Right lobe of liver (tissue), 6 donors: ENCODE results near the gene ARRDC5. TPM values are rescaled to one million over a fixed set of nuclear protein-coding genes. Genes with fewer than 3 reads are reported as not detected.
A peak's percentile ranks its signal among the peaks of the same experiment; 100 is the strongest.

Experiments used
- ATAC-seq, 4 donors: fragments of 200-7000 bp; cut with Tn5 transposase; one replicate each; pipeline ENCODE4 v1.9.1; 2020; ENCODE audit warnings: mild to moderate bottlenecking in 4 of 4, moderate library complexity in 4 of 4
- DNase-seq, 3 donors: peaks; one replicate each; pipeline ENCODE4 v3.0.0-alpha.2; 2020
- H3K27ac ChIP-seq, 3 donors: fragments of 200-600 bp; one replicate each; pipeline ENCODE4 v1.8.0; 2022
- H3K27me3 ChIP-seq, 2 donors: fragments of 200-600 bp; one replicate each; pipeline ENCODE4 v1.8.0; 2022
- H3K36me3 ChIP-seq, 4 donors: fragments of 200-600 bp; sonication (generic) in 1 of 4; one replicate each; pipeline versions ENCODE4 v1.5.1 to v1.8.0; 2017 to 2022; ENCODE audit warnings: control low read depth in 1 of 4
- H3K4me1 ChIP-seq, 4 donors: fragments of 200-600 bp; sonication (generic) in 1 of 4; one replicate each; pipeline versions ENCODE4 v1.5.1 to v1.8.0; 2017 to 2022; ENCODE audit warnings: control low read depth in 1 of 4
- H3K4me3 ChIP-seq, 3 donors: fragments of 200-600 bp; one replicate each; pipeline ENCODE4 v1.8.0; 2022
- H3K9me3 ChIP-seq, 4 donors: fragments of 200-600 bp; sonication (generic) in 1 of 4; one replicate each; pipeline versions ENCODE4 v1.5.1 to v1.8.0; 2017 to 2022; ENCODE audit warnings: control low read depth in 1 of 4
- POLR2A ChIP-seq: fragments of 450-650 bp; IDR thresholded peaks from one replicate; pipeline ENCODE4 v1.6.1; 2017; ENCODE audit warnings: antibody characterized with exemption, mild to moderate bottlenecking
- WGBS: methylation state at CpG from one replicate; pipeline ENCODE4 v1.1.6; 2018; ENCODE audit warnings: low coverage, low lambda C conversion rate; ENCODE audit not compliant: insufficient coverage; ENCODE audit errors: missing lambda C conversion rate; 5-methylcytosine and 5-hydroxymethylcytosine counted together
- intact Hi-C, 2 donors: fragments of 100-400 bp; cut with DNase I; formaldehyde crosslinking; loops; one replicate each; pipeline versions ENCODE4 v1.11.2 to v1.14.1; 2022
- microRNA-seq, 2 donors: library from miRNA; unstranded; fragments of <30 nt; microRNA quantifications; one replicate each; pipeline ENCODE4, GENCODE V29; 2019 to 2020
- small RNA-seq, 2 experiments: library from RNA; depleted of rRNA; stranded (forward); fragments of <200 nt; gene quantifications; one replicate each; pipeline ENCODE3, GENCODE V24; 2016
- total RNA-seq, 6 experiments: library from RNA; depleted of rRNA in 2 of 6; stranded (reverse); fragments of >200 nt in 2 of 6; fragmentation: NEBNext Ultra II Directional in 3 of 6; extraction: Animal tissue kit (Norgen Biotek cat#: 25700) in 3 of 6; gene quantifications; one replicate each; pipeline versions ENCODE4 v1.1.0 to v1.2.4, GENCODE V29; 2016 to 2023
- TF ChIP-seq, protein P1 (sequence below), 4 donors: fragments of 200-600 bp in 3 of 4; fragments of 450-650 bp in 1 of 4; IDR thresholded peaks; one replicate each; pipeline versions ENCODE4 v1.5.1 to v1.8.0; 2016 to 2022; ENCODE audit warnings: antibody characterized with exemption in 4 of 4, mild to moderate bottlenecking in 2 of 4
- donor health status: DM: no; HTN: yes; CAD: no.
- donor health status: DM: no; HTN: no; CAD: no.
- donor health status: DM: no; HTN: no; CAD: no.
- donor health status: DM: no; HTN: yes; CAD: no.
- donor health status: DM: no; HTN: yes; CAD: no.

The ARRDC5 gene
- total RNA-seq, 6 experiments from 2014 or later, result 0.15 to 0.35 (median 0.17) TPM; not detected in 3

DNA sequence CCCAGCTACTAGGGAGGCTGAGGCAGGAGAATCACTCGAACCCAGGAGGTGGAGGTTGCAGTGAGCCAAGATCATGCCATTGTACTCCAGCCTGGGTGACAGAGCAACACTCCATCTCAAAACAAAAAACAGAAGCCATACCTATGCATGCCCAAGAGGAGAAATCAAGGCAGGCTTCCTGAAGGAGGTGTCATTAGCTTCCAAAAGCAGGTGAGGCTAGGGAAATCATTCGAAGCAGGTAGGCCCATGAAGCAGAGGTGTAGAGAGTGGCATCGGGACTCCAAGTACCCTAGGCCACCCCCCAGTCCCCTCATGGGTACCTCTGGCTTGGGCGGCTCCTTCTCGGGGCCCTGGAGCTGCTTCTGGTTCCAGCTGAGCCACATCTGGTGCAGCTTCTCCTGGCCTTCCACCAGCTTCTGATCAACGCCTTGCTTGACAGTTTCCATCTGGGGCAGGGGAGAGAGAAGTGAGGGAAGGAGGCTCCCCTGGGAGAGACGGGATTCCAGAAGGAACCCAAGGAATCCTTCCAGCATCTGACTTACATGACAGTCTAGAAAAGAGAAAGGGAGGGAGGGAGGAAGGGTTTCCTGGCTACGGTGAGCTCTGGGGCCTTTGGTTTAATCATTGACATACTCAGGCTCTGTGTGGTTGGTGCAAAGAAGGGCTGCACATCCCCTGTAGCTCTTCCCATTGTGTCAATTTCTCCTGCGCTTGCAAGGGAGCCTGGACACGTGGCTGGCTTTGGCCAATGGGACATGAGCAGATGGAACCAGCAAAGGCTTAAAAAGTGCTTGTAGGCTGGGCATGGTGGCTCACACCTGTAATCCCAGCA, 58.1 kb downstream of the ARRDC5 start:
- ATAC-seq (peak; percentile 64 to 80 (median 72)), DNase-seq (no peak)
- Histone ChIP-seq H3K4me3 (no peak overlapping the region), H3K27me3 (no peaks in the 10 kb centered on the region), H3K27ac (no peak overlapping the region), H3K36me3 (peaks cover 0 to 17% (median 5%) of the 10 kb centered on the region in 4 donors), H3K4me1 (peaks cover 0 to 18% (median 3%) of the 10 kb centered on the region in 4 donors), H3K9me3 (no peaks in the 10 kb centered on the region)
- WGBS, result 55% methylated on average over 5 of the region's 10 CpGs
- intact Hi-C loops, result no loop called here
- TF ChIP-seq, protein P1, sequence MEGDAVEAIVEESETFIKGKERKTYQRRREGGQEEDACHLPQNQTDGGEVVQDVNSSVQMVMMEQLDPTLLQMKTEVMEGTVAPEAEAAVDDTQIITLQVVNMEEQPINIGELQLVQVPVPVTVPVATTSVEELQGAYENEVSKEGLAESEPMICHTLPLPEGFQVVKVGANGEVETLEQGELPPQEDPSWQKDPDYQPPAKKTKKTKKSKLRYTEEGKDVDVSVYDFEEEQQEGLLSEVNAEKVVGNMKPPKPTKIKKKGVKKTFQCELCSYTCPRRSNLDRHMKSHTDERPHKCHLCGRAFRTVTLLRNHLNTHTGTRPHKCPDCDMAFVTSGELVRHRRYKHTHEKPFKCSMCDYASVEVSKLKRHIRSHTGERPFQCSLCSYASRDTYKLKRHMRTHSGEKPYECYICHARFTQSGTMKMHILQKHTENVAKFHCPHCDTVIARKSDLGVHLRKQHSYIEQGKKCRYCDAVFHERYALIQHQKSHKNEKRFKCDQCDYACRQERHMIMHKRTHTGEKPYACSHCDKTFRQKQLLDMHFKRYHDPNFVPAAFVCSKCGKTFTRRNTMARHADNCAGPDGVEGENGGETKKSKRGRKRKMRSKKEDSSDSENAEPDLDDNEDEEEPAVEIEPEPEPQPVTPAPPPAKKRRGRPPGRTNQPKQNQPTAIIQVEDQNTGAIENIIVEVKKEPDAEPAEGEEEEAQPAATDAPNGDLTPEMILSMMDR (IDR thresholded peaks at IDR 0.05), result no peak

DNA sequence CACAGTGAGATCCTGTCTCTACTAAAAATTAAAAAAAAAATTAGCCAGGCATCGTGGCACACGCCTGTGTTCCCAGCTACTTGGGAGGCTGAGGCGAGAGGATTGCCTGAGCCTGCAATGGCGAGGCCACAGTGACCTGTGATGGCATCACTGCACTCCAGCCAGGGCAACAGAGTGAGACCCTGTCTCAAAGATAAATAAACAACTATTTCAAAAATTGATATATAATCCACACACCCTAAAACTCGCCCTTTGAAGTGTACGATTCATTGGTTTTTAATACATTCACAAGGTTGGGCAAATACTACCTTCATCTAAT, 59.1 kb downstream of the ARRDC5 start:
- no peak overlapping the region for H3K27ac ChIP-seq
- no peak for DNase-seq
- no peak for ATAC-seq
- peaks cover 0 to 18% (median 3%) of the 10 kb centered on the region in 4 donors for H3K4me1 ChIP-seq
- H3K4me3 ChIP-seq, result no peak overlapping the region
- no peaks in the 10 kb centered on the region for H3K9me3 ChIP-seq
- no peak for TF ChIP-seq POLR2A
- TF ChIP-seq, protein P1 (IDR thresholded peaks at IDR 0.05), result no peak
- 90% methylated on average over 6 of the region's 6 CpGs for WGBS
- intact Hi-C loops, result no loop called here
- no peaks in the 10 kb centered on the region for H3K27me3 ChIP-seq
- H3K36me3 ChIP-seq, result peaks cover 0 to 26% (median 5%) of the 10 kb centered on the region in 4 donors

Small RNA genes lying within 50 kb of the gene (microRNA-seq; reads per million reads assigned to microRNA genes)
- 0 reads per million in 2 donors for gene MIR4747

Small RNA genes lying within 50 kb of the gene (small RNA-seq; reads per million reads assigned to genes)
- 0 reads per million in 2 experiments for gene MIR4747

Other genes with a start within 250 kb of the ARRDC5 start
- gene MYDGF, start 232.6 kb downstream of the ARRDC5 start, total RNA-seq, result 10 to 100 TPM; 58.2 to 98.7 (median 72.2) TPM
- gene DPP9, start 179.1 kb downstream of the ARRDC5 start, total RNA-seq, result 100 to 1,000 TPM in 1 of 6 experiments, 10 to 100 TPM in 5; 47.3 to 118 (median 54.5) TPM
- gene FEM1A, start 111.2 kb downstream of the ARRDC5 start, total RNA-seq, result 10 to 100 TPM in 2 of 6 experiments, 1 to 10 TPM in 4; 4.7 to 11.9 (median 5.6) TPM
- gene TICAM1, start 71.2 kb downstream of the ARRDC5 start, total RNA-seq, result 10 to 100 TPM in 1 of 6 experiments, 1 to 10 TPM in 5; 6.9 to 14.6 (median 9.4) TPM
- gene PLIN3, start 35.2 kb downstream of the ARRDC5 start, total RNA-seq, result 10 to 100 TPM; 10.8 to 53.9 (median 19.6) TPM
- 1 to 10 TPM in 2 of 6 experiments, under 1 TPM in 4; 0.17 to 3.8 (median 0.82) TPM for gene UHRF1, start 6.6 kb upstream of the ARRDC5 start, total RNA-seq
- 10 to 100 TPM; 14.2 to 36.9 (median 29.1) TPM for gene KDM4B, start 66.2 kb upstream of the ARRDC5 start, total RNA-seq